GM19468 (cell line): ENCODE results near the gene LSG1.

Experiments
- ATAC-seq: cut with Tn5 transposase; IDR thresholded peaks from one replicate; pipeline ENCODE4 v1.9.1; 2021; ENCODE audit warnings: mild to moderate bottlenecking, moderate library complexity, moderate number of reproducible peaks; ENCODE audit not compliant: unreplicated experiment; ENCODE audit errors: extremely low read depth

Gene LSG1

GRCh38 chr3:194596906-194597305 is 75.1 kb downstream of the LSG1 start:
- no peak for ATAC-seq

GRCh38 chr3:194592798-194593752 is 78.9 kb downstream of the LSG1 start:
- ATAC-seq, result no peak
